ENCODE results near the gene GIT2. TPM values are rescaled to one million over a fixed set of nuclear protein-coding genes. Genes with fewer than 3 reads are reported as not detected.

The GIT2 gene, protein sequence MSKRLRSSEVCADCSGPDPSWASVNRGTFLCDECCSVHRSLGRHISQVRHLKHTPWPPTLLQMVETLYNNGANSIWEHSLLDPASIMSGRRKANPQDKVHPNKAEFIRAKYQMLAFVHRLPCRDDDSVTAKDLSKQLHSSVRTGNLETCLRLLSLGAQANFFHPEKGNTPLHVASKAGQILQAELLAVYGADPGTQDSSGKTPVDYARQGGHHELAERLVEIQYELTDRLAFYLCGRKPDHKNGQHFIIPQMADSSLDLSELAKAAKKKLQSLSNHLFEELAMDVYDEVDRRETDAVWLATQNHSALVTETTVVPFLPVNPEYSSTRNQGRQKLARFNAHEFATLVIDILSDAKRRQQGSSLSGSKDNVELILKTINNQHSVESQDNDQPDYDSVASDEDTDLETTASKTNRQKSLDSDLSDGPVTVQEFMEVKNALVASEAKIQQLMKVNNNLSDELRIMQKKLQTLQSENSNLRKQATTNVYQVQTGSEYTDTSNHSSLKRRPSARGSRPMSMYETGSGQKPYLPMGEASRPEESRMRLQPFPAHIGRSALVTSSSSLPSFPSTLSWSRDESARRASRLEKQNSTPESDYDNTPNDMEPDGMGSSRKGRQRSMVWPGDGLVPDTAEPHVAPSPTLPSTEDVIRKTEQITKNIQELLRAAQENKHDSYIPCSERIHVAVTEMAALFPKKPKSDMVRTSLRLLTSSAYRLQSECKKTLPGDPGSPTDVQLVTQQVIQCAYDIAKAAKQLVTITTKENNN
- 100 to 1,000 TPM; 101 to 103 TPM for total RNA-seq

DNA sequence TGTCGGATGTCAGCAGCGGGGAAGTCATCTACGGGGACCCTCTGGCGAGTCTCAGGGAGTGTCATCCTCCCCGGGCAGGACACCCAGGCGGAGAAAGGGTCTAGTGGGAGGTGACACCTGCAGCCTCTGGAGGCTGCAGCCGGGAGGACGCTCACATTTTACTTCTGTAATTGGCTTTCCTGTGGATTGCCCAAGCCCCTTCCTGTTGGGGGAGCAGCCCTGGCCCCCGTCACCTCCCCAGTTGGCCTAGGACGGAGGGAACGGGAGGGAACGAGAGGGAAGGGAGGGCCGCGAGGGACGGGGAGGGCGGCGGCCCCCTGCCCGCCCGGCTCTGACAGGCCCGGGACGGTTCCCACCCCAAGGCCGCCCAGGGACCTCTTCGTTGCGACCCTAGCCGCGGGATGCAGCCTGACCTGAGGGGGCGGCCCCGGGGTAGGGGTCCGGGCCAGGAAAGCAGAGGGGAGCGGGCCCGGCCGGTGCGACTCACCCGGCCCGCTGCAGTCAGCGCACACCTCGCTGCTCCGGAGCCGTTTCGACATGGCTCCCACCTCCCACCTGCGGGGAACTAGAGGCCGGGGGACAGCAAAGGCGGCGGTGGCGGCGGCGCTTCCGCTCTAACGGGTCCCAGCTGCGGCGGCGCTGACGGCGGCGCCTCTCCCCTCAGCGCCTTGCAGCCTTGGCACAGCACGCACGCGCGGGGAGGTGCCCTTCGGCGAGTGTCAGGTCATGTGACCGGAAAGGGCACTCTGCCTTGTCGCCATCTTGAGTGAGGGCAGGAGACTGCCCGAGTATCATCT lies at the start of gene GIT2:
Gene GIT2, minus strand, starts transcription at position 683 of the 797 bp plus-strand sequence. Its CDS starts 144 bp downstream, at position 539.
- peaks cover 38% of the 10 kb centered on the region for H3K4me1 Mint-ChIP-seq
- DNase-seq (peak; percentile 95), ATAC-seq (ENCODE audit: low read depth) (peak; percentile 82)
- H3K4me3 Mint-ChIP-seq, result peak within 1 kb of the TSS; percentile 99
- no peaks in the 10 kb centered on the region for H3K9me3 Mint-ChIP-seq
- POLR2A ChIA-PET, result interaction anchor here (0.6 to 1.3 kb wide), 6 partner anchors 11 to 1366 kb away, joined by 3 to 4 read pairs (median 4); no protein-coding TSS in a partner anchor
- peaks cover 13% of the 10 kb centered on the region for H3K36me3 Mint-ChIP-seq
- peak within 1 kb of the TSS; percentile 93 for H3K27ac Mint-ChIP-seq
- H3K27me3 Mint-ChIP-seq, result no peaks in the 10 kb centered on the region

DNA sequence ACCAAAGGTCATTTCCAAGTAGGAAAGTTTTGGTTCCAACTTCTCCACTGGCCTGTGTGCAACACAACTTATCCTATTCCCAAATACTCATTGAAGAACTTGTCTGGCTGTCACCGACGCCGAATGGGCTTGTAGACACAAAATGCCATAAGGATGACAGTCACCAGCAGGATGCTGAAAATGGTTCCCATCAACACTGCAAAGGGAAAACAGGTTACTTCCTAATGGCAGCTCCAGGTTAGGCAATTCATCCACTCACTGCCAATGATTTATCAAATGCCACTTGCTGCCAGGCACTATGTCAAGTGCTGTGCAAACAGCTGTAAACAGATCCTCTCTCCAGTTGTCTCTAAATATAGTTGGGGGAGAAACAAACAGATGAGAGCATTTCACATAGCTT lies 46.1 kb upstream of the GIT2 start:
- POLR2A ChIA-PET, result interaction anchor here (0.6 kb wide), 1 partner anchor 268 kb away, joined by 3 read pairs; no protein-coding TSS in a partner anchor
- ATAC-seq (ENCODE audit: low read depth) (no peak), DNase-seq (no peak)
- no peak overlapping the region for H3K4me3 Mint-ChIP-seq
- H3K4me1 Mint-ChIP-seq, result peaks cover 38% of the 10 kb centered on the region
- H3K36me3 Mint-ChIP-seq, result peaks cover 16% of the 10 kb centered on the region
- H3K27me3 Mint-ChIP-seq, result no peaks in the 10 kb centered on the region
- H3K9me3 Mint-ChIP-seq, result no peaks in the 10 kb centered on the region
- H3K27ac Mint-ChIP-seq, result no peak overlapping the region

DNA sequence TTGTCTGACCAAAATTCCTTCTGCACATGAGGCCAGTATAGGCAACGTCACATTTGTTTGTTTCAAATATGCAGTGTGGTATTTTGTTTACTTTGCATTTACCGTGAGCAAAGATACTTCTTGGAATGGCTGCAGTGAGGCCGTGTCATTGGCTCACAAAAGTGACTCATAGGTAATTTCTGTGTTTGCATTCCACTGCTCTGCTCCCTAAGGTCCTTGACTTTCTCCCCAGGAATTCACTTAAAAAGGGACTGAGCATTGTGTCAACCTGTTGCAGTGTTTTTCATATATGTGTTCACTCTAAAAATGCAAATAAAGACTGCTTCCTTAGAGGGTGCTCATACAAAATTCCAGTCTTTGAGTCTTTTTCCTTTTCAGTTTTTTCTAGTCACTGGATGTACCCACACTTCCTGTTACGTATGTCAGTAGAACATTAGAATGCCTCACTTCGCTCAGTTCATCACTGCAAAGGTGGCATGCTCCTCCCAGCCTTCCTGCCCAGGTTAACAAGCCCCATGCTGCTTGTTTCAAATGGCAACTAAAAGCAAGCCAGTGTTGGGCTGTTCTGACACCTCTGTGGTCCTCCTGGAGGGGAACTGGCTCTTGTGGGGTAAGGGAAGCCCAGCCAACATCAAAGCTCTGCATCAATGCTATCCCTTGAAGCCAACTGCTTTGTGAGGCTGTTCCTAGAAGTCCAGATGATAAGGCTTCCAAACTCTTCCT lies 43.1 kb upstream of the GIT2 start:
- peak; percentile 62 for ATAC-seq (ENCODE audit: low read depth)

DNA sequence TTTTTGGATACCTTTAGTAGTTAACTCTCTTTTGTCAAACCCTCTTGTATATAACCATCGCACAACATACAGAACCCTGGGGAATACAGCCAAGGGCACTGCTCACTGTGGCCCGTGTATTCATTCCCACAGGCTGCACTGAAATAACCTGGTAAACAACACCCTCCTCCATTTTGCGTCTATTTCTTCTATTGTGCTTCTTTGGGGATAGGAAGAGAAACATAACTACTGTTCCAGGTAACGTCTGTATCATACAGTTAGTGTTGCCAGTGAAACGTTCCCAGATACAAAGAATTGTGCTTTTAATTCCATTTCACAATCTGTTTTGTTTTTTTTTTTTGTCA lies 42.5 kb upstream of the GIT2 start:
- Mint-ChIP-seq H3K27ac (peak overlapping the region; percentile 62), H3K27me3 (no peaks in the 10 kb centered on the region), H3K36me3 (peaks cover 35% of the 10 kb centered on the region), H3K4me1 (peaks cover 35% of the 10 kb centered on the region), H3K9me3 (no peaks in the 10 kb centered on the region), H3K4me3 (no peak overlapping the region)
- ATAC-seq (ENCODE audit: low read depth) (no peak), DNase-seq (no peak)
- POLR2A ChIA-PET, result no interaction called here

More for the DNA sequence above, 43.1 kb upstream of the GIT2 start:
- Mint-ChIP-seq H3K9me3 (no peaks in the 10 kb centered on the region), H3K4me3 (peak overlapping the region; percentile 6), H3K27me3 (no peaks in the 10 kb centered on the region), H3K4me1 (peaks cover 35% of the 10 kb centered on the region), H3K36me3 (peaks cover 31% of the 10 kb centered on the region), H3K27ac (peak overlapping the region; percentile 86)
- POLR2A ChIA-PET, result interaction anchor here (0.9 to 1.0 kb wide), 3 partner anchors 9 to 44 kb away, joined by 3 to 4 read pairs (median 3); partner anchors contain the start of gene C12orf76
- no peak for DNase-seq

DNA sequence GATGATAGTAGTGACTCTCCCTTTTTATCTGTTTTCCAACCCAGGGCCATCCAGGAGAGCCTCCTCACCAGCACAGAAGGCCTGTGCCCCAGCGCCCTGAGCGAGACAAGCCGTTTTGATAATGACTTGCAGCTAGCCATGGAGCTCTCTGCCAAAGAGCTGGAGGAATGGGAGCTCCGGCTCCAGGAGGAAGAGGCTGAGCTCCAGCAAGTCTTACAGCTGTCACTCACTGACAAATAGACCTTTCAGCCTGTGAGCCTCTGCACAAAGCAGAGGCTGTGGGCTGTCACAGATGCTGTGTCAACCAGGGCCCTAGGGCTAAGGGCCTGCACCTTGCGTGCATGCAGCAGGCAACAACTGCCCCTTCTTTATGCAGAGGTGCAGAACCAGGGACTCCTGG lies 41.1 kb upstream of the GIT2 start:
- POLR2A ChIA-PET, result interaction anchor here (1.3 kb wide), 1 partner anchor 36 kb away, joined by 3 read pairs; no protein-coding TSS in a partner anchor
- peaks cover 27% of the 10 kb centered on the region for H3K4me1 Mint-ChIP-seq
- no peaks in the 10 kb centered on the region for H3K27me3 Mint-ChIP-seq
- H3K36me3 Mint-ChIP-seq, result peaks cover 40% of the 10 kb centered on the region
- no peak overlapping the region for H3K4me3 Mint-ChIP-seq
- H3K9me3 Mint-ChIP-seq, result no peaks in the 10 kb centered on the region
- ATAC-seq (ENCODE audit: low read depth) (no peak), DNase-seq (no peak)
- no peak overlapping the region for H3K27ac Mint-ChIP-seq

DNA sequence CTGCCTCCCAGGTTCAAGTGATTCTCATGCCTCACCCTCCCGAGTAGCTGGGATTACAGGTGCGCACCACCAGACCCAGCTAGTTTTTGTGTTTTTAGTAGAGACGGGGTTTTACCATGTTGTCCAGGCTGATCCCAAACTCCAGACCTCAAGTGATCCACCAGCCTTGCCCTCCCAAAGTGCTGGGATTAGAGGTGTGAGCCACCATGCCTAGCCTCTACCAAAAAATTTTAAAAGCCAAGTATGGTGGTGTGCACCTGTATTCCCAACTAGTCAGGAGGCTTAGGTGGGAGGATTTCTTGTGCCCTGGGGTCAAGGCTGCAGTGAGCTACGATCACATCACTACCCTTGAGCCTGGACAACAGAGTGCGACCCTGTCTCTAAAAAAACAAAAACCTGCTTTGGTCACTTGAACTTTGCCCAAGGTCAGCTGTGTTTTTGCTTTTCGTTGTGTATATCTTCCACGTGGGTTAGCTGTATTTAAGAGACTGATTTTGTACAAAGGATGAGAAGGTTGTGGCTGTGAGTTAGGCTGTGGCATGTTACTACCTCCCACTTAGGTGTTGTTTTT lies 39.5 kb upstream of the GIT2 start:
- no peak for DNase-seq
- Mint-ChIP-seq H3K36me3 (peaks cover 44% of the 10 kb centered on the region), H3K27ac (no peak overlapping the region), H3K9me3 (no peaks in the 10 kb centered on the region), H3K4me3 (no peak overlapping the region), H3K27me3 (no peaks in the 10 kb centered on the region), H3K4me1 (peaks cover 21% of the 10 kb centered on the region)
- ATAC-seq (ENCODE audit: low read depth), result no peak
- POLR2A ChIA-PET, result interaction anchor here (0.6 to 0.7 kb wide), 2 partner anchors 41 to 389 kb away, joined by 4 read pairs; no protein-coding TSS in a partner anchor

DNA sequence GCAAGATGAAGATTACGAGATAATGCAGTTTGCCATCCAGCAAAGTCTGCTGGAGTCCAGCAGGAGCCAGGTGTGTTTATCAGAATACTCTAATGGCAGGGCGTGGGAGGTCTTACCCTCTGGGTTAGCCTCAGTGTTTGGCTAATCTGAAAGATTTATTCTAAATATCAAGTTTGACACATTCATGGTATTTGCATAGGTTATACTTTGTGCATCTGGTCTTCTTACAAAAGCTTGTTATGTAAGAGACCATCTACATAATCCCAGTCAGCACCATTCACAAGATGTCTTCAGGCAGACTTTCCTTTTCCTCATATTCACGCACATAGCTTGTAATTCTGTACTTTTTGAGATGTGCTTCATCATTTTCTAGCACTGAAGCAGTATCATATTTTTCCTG lies 37.7 kb upstream of the GIT2 start:
- Mint-ChIP-seq H3K36me3 (peaks cover 49% of the 10 kb centered on the region), H3K4me3 (no peak overlapping the region), H3K27ac (no peak overlapping the region), H3K9me3 (no peaks in the 10 kb centered on the region), H3K4me1 (peaks cover 6% of the 10 kb centered on the region), H3K27me3 (no peaks in the 10 kb centered on the region)
- POLR2A ChIA-PET, result no interaction called here
- ATAC-seq (ENCODE audit: low read depth), result no peak
- DNase-seq, result no peak

DNA sequence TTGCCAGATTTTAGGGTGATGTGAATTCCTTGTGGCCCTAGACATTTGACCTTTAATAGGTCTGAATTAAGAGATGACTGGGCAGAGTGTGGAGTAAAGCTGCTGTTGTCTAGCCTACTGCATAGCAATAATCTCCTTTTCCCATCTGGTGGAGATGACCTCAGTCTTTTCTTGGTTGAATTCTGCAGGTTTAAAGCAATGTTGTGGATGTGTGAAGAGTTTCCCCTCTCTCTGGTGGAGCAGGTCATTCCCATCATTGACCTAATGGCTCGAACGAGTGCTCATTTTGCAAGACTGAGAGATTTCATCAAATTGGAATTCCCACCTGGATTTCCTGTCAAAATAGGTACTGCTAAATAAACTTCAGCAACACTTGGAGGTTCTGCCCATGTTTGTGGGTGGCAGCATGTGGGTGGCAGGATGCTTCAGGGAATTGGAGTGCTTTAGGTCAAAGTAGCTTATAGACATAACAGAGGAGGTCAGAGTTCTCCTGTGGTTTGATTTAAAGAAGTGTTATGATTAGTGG lies 33.2 kb upstream of the GIT2 start:
- Mint-ChIP-seq H3K4me3 (no peak overlapping the region), H3K27me3 (no peaks in the 10 kb centered on the region), H3K36me3 (peaks cover 35% of the 10 kb centered on the region), H3K9me3 (no peaks in the 10 kb centered on the region), H3K27ac (no peak overlapping the region), H3K4me1 (peaks cover 2% of the 10 kb centered on the region)
- no peak for DNase-seq
- no peak for ATAC-seq (ENCODE audit: low read depth)
- POLR2A ChIA-PET, result interaction anchor here (0.8 kb wide), 1 partner anchor 62 kb away, joined by 3 read pairs; no protein-coding TSS in a partner anchor

DNA sequence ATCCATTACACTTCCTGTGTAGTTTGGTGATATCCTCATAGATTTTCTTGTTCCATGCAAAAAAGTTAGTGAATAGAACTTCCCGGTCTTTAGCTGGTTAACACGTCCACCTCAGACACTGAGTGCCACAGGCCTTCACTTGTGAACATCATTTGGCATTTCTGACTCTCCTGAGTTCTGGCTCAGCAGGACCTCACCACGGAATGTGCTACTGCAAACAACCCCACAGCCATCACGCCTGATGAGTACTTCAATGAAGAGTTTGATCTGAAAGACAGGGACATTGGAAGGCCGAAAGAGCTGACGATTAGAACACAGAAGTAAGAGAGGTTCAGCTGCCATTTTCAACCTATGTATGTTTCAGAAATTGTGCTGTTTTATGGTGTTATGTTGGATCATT lies 32.2 kb upstream of the GIT2 start:
- no peak for ATAC-seq (ENCODE audit: low read depth)
- POLR2A ChIA-PET, result no interaction called here
- Mint-ChIP-seq H3K27ac (no peak overlapping the region), H3K4me3 (no peak overlapping the region), H3K36me3 (peaks cover 29% of the 10 kb centered on the region), H3K9me3 (no peaks in the 10 kb centered on the region), H3K4me1 (peaks cover 2% of the 10 kb centered on the region), H3K27me3 (no peaks in the 10 kb centered on the region)
- DNase-seq, result no peak

DNA sequence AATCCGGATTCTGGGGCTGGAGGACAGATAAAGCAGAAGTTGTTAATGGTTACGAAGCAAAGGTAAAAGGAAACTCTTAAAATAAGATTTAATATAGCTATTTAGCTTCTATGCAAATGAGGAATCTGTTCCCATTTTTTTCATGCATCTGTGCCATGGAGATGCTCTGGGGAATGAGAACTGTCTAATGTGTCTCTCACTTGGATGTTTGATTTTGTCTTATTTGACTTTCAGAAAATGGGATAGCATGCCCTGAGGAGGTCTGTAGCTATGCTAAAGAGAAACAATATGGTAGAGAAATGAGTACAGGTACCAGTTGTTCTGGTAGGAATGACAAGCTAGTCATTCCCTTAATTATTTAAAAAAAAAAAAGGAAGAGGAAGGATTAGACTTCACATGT lies 27.9 kb upstream of the GIT2 start:
- no peak overlapping the region for H3K4me3 Mint-ChIP-seq
- H3K27me3 Mint-ChIP-seq, result no peaks in the 10 kb centered on the region

DNA sequence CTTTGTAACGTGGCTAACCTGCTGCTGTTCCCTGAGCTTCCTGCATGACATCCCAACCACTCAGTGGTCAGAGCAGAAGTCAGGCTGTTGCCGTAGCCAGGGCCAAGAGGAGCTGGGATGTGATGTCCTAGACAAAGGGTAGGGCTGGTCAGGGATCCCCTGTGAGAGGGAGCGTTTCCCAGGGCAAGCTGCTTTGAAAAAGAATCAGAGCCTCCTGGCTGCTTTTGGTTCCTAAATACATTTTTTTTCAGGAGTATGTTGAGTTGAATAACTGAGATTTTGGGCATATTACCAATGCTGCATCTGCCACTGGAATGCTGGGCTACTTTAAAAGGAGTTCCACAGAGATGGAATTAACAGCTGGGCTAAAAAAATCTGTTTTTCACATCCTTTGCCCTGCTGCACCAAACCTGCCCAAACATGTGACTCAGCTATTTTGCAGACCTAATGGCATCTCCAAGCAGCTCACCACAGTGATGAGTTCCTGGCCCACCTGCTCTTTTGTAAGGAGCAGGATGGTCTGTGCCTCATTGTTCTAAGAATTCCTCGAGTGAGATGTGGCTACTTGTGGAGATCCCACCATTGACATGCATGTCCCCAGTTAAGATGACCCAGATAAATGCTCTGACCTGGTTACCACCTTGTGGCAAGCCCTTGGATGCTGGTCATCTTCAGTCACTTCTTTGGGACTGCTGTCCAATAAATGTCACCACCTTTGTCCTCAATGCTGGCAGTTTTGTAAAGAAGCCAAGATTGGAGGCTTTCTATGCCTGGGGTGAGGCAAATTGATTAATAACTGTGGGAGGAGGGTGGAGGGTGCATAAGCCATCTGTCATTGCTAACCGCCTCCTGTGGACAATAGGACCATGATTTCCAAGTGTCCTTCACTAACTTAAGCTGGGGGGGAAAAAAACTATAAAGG lies 27.2 kb upstream of the GIT2 start:
- H3K4me3 Mint-ChIP-seq, result no peak overlapping the region
- no peaks in the 10 kb centered on the region for H3K27me3 Mint-ChIP-seq
- peaks cover 28% of the 10 kb centered on the region for H3K36me3 Mint-ChIP-seq
- DNase-seq, result no peak
- POLR2A ChIA-PET, result no interaction called here
- no peak for ATAC-seq (ENCODE audit: low read depth)
- H3K4me1 Mint-ChIP-seq, result peaks cover 3% of the 10 kb centered on the region
- no peak overlapping the region for H3K27ac Mint-ChIP-seq
- no peaks in the 10 kb centered on the region for H3K9me3 Mint-ChIP-seq

More for the DNA sequence above, 27.9 kb upstream of the GIT2 start:
- H3K27ac Mint-ChIP-seq, result no peak overlapping the region
- H3K36me3 Mint-ChIP-seq, result peaks cover 25% of the 10 kb centered on the region
- no peaks in the 10 kb centered on the region for H3K9me3 Mint-ChIP-seq
- H3K4me1 Mint-ChIP-seq, result peaks cover 2% of the 10 kb centered on the region
- no peak for ATAC-seq (ENCODE audit: low read depth)
- POLR2A ChIA-PET, result no interaction called here
- DNase-seq, result no peak

All from activated naive CD8-positive, alpha-beta T cell treated with anti-CD3 and anti-CD28 coated beads, Interleukin-2, amount 10 ng/mL, durations not matched to agents 7 days and 5 days (primary cell).